HG02884 (cell line): Measurements from ENCODE around the gene SLC16A5.
"Not testable (repeated sequence)": the region's sequence is repeated elsewhere in the genome, so short reads cannot be mapped to it uniquely, and the experiment has no call there.

Experiments
- ATAC-seq: cut with Tn5 transposase; IDR thresholded peaks from one replicate; pipeline ENCODE4 v1.9.1; 2021; ENCODE audit warnings: mild to moderate bottlenecking, moderate library complexity; ENCODE audit not compliant: unreplicated experiment

The SLC16A5 gene

DNA sequence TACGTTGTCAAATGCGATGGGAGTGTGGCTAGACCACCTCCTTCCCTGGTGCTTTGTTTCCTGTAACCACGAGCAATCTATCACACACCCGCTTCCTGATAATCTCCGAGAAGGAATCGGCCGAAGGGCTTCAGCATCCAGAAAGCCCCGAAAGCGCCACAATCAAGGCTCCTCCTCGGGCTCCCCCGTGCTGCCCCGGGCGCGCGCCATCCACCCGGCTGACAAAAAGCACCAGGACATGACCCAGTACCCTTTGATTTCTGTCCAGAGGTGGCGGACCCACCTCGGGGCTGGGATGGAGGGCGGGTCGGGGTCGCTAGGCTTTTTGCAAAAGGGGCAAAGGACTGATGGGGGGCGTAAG is 21.3 kb downstream of the SLC16A5 start:
- no peak for ATAC-seq

DNA sequence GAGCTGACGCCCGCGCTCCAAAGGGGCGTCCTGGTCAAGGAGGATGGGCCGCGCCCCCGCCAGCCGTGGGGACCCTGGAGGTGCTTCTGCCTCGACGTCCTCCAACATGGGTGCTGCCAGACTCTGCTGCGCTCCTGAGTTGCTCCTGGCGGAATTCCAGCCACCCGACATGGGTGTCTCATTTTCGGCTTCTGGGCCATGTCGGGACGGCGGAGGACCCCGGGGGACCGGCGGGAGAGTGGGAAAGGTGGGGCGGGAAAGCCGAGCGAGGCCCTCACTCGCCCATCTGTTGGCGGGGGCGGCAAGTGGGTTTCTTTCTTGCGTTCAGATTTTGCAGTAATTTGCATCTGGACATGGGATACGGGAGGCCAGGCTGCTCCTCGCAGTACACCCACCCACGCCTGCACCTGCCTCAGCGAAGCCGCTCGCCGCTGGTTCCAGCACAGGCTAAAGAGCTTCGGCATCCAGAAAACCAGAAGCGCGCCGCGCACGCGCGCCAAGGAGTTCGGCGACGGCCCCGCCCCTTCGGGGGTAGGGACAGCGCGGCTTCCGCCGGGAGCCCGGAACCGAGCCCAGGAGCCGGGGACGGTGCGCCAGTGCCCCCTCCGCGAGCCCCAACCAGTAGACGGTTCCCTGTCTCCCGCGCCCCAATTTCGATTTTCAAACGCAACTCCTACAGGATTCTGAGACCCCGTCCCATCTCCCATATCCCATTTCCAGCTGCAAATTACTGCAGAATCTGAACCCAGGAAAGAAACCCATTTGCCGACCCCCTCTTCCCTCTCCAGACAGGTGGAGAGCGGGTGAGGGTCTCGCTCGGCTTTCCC is 21.9 kb downstream of the SLC16A5 start, which contains the start of gene ARMC7:
TSS of gene ARMC7 (plus strand) at position 563 of the 827 bp plus-strand sequence. CDS start 320 bp downstream, outside the sequence.
- peak; percentile 51 for ATAC-seq

DNA sequence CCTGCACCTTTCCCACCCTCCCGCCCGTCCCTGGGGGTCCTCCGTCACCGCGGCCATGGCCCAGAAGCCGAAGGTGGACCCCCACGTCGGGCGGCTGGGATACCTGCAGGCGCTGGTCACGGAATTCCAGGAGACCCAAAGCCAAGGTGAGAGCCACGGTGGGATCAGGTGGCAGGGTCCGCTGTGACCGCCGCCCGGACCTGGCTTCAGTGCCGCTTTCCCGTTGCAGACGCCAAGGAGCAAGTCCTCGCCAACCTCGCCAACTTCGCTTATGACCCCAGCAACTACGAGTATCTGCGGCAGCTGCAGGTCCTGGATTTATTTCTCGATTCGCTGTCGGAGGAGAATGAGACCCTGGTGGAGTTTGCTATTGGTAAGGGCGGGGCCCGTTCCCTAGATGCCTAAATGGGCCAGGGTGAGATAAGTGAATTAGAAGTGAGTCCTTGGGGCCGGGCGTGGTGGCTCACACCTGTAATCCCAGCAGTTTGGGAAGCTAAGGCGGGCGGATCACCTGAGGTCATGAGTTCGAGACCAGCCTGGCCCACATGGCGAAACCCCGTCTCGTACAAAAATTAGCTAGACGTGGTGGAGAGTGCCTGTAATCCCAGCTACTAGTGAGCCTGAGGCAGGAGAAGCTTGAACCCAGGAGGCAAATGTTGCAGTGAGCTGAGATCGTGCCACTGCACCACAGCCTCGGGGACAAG is 22.6 kb downstream of the SLC16A5 start:
- no peak for ATAC-seq

DNA sequence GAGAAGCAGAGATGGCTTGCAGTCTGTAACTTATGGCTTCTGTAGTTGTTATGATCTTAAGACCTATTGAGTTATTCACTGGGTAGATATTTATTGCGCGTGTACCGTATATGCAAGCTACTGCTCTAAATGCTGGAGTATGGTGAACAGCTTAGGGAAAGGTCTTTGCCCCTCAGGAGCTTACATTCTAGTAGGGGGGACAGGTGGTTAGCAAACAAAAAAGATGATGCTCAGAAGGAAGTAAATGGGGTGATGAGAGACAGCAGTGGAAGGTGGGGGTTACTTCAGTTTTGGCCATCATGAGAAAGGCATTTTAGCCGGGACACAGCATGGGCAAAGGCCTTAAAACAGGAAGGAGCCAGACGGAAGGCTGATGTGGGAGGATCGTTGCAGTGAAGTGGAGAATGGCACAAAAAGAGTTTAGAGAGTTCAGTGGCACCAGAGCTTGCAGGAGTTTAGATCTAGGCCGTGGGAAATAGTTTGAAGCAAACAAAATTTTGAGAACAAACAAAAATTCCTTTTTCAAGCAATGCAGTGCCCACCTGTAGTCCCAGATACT is 24.1 kb downstream of the SLC16A5 start:
- no peak for ATAC-seq

DNA sequence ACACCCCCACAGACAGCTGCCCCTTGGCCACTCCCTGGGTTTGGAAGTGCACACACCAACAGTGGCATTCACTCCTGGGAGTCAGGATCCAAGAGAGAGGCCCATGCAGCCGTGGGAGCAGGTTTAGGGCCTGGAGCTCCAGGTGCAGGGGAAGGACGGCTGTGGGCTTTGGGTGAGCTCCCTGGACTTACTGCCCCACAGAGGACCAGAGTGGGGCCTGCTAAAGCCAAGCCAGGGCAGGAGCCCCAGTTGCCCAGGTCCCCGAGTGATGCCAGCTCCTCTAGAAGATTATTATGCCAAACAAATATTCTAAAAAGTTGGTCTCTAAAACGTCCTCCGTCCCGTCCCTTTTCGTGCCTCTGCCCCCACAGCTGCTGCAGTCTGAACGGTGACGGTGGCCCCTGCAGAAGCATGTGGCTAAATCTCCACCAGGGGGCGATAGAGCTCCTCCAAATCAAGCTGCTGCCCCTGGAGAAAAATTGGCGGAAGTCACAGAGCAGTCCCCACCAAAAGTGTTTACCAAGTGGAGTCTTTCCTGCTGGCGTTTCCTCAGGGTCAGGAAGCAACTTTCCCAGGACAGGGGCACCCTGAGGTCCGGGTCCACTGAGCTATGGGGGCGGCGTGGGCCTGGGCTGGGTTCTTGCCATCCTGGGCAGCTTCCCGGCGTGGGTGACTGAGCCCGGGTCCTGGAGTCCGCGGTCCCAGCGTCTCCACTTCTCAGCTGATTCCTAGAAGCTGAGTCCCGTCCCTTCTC is 26.2 kb downstream of the SLC16A5 start:
- ATAC-seq = no peak

DNA sequence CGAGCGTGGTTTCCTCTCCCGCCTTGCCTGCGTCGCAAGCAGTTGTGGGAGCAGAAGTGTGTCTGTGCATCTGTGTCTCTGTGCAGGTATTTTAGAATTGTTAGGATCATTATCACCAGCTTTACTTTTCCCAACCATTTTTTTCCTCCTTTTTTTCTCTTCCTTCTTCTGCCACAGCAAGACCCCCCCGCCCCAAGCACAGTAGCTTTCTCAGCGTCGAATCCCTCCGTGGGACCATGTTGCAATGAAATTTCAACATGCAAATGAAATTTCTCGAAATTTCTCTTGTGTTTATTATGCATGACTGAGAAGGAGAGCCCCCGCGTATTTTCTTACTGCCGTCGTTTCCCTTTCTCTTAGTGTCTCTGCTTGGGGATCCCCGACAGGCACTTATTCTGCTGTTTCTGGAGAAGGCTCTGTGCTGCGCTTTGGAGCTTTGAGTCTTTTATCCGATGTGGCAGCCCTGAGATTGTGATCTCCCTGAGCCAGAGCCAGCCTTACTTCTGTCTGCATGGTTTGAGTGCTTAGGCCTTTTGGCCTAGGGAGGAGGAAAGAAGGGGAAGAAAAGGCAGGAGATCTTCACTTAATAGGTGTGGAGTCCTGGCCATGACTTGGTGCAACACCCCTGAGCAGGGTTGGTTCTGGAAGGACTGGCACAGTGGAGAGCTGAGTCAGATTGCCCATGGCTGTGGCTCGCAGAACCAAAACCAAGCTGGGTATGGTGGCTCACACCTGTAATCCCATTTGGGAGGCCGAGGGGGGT is 27.0 kb downstream of the SLC16A5 start:
- no peak for ATAC-seq

DNA sequence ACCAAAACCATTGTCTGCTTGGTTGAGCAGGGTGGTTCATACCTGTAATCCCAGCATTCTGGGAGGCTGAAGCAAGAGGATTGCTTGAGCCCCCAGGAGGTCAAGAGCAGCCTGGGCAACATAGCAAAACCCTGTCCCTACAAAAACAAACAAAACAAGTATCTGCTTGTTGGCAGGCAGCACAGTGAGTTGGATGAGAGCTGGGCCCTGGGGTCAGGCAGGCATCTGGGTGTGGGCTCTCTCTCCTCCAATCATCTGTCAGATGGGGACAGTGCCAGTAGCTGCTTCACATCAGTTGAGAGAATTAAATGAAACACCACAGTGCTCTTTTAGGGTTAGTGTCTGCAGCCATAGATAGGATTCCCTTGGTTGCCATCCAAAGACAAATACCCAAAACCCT is 27.8 kb downstream of the SLC16A5 start:
- no peak for ATAC-seq

DNA sequence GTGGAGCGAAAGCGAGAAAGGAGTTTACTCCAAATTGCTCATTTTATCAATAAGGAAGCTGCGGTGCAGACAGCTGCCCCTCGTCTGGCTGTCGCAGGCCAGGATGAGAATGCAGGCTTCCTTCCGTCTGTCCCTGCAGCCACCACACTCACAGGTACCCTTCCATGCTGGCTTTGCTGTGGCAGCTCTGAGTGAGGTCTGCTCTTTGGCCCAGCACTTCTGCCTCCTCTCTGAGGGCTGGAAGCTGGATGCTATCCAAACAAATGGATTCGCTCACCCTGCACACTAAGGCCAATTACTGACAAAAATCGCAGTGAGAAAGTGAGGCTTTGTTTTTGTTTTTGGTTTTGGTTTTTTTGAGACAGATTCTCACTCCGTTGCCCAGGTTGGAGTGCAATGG is 29.0 kb downstream of the SLC16A5 start:
- no peak for ATAC-seq

DNA sequence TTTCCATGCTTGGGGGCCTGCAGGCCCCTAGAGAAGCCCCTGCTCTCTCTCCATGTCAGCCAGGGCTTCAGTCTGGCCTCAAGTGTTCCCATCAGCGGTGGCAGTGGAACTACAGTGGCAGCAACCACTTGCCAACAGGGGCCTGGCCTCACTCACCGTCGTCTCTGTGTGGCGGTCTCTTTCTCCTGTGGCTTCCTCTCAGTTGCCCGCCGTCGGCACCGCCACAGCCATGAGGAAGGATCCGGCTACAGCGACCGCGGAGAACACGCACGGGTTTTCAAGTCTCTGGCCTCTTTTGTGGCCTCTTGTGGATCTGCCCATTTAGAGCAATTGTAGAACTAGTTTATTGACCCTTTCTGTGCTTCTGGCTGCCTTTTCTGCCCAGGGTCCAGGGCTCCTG is 30.6 kb downstream of the SLC16A5 start:
- no peak for ATAC-seq

DNA sequence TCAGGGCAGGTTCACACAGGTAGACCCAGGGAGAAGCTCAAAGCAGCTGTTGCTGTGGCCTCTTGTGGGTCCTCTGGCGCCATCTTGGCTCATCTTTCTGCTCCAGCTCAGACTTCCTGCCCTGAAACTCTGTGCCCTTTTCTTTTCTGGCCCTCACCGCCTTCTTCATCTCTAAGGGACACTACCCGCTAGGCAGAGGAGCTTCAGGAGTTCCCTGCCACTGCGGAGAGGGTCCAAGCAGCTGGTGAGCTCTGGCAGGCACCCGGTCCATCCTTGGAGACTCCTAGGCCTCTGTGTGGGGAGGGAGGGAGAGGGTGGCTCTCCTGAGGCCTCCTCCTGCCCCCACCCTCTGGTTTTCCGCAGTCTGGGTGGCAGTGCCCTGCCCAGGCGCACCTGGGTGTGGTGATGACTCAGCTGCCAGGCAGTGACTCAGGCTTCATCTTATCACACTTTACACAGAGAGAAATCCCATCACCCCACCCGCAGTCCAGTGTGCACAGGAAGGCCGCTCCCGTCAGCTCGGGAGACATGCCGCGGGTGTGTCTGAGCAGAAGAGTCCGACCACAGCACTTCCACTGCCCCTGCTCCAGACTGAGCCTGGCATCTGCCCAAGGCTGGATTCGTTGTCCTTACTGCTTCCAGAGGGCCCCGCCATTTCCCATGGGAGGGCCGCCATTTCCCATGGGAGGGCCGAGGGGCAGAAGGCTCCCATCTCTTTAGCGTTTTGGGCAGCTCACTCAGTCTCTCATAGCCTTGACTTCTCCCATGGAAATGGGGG is 36.5 kb downstream of the SLC16A5 start:
- no peak for ATAC-seq

DNA sequence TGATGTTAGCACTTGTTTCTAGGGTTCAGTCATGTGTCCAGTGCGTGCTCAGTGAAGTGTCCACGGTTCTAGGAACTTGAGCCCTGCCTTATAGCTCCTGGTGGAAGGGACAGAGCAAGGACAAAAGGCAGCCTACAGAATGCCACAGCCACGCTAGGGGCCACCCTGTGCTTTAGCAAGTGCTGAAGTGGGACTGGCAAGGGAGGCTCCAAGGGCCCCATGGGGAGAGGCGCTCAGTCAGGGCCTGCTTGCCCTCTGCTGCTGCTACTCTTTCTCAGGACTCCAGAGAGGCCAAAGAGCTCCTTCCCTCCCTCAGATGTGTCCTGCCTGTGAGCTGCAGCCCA is 37.0 kb downstream of the SLC16A5 start:
- ATAC-seq = no peak

DNA sequence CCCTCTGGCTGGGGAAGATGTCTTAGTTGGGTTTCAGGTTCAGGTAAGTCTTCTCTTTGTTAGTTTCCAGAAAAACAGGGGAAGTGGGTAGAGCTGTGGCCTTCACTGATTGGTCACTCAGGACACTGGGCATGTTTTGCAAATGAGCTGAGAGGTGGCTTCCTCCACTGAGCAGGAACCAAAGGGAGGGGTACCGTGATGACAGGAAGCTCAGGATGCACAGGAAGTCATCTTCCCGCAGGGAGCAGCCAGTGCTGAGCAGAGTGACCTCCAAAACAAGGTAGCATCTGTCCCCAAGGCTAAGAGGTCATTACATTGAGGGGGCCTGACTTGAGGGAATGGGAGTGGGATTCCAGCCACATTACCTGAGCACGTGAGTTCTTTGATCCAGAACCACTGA is 38.2 kb downstream of the SLC16A5 start:
- ATAC-seq = no peak

DNA sequence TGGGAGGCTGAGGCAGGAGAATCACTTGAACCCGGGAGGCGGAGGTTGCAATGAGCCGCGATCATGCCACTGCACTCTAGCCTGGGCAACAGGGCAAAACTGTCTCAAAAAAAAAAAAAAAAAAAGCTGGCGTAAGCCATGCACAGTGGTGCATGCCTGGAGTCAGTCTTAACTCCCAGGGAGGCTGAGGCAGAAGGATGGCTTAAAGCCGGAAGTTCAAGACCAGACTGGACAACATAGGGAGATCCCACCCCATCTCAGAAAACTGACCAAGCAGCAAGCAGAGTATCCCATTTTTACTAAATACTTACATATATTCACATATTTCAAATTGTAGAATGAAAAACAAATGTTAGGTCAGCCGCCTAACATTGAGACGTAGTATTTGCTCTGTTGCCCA is 39.2 kb downstream of the SLC16A5 start:
- ATAC-seq = no peak

DNA sequence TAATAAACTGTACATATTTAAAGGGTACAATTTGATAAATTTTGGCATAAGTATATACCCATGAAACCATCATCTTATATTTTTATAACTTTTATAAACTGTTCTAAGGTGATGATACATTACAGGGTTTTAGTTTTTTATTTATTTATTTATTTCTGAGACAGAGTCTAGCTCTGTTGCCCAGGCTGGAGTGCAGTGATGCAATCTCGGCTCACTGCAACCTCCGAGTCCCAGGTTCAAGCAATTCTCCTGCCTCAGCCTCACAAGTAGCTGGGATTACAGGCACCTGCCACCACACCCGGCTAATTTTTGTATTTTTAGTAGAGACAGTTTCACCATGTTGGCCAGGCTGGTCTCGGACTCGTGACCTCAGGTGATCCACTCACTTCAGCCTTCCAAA is 40.2 kb downstream of the SLC16A5 start:
- ATAC-seq = not testable (repeated sequence)

DNA sequence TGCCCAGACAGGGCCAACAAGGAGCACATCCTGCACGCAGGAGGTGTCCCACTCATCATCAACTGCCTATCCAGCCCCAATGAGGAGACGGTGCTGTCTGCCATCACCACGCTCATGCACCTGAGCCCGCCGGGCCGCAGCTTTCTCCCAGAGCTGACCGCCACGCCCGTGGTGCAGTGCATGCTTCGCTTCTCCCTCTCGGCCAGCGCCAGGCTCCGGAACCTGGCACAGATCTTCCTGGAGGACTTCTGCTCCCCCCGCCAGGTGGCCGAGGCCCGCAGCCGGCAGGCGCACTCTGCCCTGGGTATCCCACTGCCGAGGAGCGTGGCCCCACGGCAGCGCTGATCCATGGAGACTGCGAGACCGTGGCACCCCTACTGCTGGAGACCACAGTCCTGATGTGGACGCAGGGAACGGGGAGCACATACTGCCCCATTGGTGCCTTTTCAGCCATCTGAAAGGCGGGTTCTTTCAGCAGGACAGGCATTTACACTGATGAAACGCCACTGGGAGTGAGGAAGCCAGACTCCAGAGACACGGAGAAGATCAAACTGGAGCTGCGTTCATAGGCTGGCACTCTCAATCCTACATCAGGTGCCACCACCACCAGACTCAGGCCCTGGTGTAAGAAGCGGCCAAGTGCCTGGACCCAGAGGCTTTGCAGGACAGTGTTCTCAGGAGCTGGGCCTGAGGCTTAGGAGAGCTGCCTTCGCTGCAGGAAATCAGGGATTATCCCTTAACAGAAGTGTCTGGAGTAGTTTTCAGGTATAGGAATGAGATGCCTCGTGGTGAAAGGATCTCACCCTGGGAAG is 41.1 kb downstream of the SLC16A5 start:
- no peak for ATAC-seq

DNA sequence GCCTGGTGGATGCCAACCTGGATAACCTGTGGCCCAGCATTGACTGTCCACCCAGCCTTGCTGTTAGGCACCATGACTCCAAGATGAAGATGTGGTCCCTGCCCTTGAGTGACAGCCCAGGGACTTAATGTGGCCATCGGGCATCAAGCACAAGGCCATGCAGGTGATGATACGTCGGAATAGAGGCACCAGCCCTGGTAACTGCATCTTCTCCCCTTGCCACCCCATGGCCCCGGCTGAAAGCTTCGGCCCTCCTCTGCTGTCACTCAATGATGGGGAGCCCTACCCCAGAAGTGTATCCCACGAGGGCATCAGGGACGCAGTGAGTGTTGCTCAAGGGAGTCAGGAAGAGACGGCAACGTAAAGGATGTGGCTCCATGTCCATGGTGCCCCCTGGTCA is 41.8 kb downstream of the SLC16A5 start:
- ATAC-seq = no peak

DNA sequence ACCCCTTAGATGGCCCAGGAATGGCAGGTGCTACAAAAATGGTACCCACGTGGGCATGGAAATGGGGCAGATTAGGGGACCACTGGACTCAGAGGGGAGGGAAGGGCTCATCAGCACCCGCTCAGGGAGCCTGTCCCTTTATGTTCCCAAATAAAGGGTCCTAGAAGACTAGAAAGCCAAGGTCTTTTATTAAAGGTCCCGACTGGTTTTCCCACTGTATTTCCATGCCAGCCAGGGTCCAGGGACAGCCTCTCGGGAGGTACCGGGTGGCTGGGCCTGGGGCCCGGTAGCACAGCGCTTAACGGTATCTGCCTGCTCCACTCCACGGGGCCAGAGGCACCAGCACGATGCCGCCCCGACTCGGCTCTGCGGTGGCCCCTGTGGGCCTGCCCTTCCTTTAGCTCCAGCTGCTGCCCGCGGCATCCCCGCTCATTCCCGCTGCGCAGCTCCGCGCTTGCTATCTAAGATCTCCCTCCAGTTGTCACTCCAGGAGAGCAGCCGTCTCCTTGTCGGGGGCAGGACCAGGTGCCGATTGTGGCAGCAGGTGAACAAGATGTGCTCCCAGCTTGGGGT is 42.4 kb downstream of the SLC16A5 start:
- no peak for ATAC-seq

DNA sequence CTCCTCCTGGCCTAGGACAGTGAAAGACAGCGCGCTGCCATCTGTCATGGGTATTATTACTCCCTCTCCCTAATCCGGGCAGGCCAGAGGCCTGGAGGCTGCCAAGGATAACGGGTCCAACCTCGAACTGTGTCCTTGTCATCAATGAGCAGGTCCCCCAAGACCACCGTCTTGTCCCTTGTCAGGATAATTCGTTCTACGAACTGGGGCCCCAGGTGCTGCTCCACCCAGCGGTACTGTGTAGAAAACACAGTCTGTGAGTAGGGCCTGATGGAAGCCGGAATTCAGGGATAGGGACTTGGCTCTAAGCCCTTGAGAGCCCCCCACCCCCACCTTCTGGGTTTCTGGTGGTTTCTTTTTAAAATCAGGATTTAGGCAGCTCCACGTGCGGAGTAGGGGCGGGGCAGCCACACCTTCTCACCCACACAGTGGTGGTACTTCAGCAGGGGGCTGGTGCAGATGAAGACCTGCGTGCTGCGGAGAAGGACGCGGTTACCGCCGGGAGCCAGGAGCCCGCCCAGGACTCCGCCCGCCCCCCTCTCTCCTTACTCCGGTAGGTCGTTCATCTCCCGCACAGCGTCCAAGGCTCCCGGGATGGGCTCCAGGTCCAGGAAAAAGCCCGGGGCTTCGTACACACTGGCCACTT is 43.0 kb downstream of the SLC16A5 start:
- no peak for ATAC-seq
